ENCODE measurements around the gene CAVIN3. TPM values are rescaled to one million over a fixed set of nuclear protein-coding genes. Genes with fewer than 3 reads are reported as not detected.

Gene CAVIN3
- total and polyA plus RNA-seq, 10 donors: 10.5 to 42.9 (median 33.5) TPM

DNA sequence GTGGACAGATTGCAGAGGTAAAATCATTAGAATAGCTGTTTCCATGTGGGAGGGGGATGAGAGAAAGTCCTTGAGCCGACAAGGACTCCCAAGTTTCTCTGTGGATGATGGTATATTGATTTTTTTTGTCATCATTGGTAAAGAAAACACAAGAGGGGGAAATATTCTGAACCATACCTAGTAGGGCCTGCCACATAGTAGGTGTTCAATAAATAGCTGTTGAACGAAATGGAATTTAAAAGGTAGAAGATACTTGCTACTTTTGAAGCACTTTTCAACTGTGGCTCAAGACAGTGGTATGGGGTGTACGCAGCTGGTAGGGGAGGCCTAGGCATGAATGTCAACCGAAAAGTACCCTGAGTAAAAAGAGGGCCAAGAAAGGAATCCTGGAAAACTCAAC lies 2.1 kb downstream of the CAVIN3 start:
- H3K27me3 ChIP-seq (replicated peaks in 1 of 7): peaks cover 0 to 74% (median 19%) of the 10 kb centered on the region in 7 donors
- TF ChIP-seq POLR2AphosphoS5 (IDR thresholded peaks at IDR 0.05) (no peak), POLR2A (IDR thresholded peaks at IDR 0.05) (no peak)
- TF ChIP-seq, protein P1, sequence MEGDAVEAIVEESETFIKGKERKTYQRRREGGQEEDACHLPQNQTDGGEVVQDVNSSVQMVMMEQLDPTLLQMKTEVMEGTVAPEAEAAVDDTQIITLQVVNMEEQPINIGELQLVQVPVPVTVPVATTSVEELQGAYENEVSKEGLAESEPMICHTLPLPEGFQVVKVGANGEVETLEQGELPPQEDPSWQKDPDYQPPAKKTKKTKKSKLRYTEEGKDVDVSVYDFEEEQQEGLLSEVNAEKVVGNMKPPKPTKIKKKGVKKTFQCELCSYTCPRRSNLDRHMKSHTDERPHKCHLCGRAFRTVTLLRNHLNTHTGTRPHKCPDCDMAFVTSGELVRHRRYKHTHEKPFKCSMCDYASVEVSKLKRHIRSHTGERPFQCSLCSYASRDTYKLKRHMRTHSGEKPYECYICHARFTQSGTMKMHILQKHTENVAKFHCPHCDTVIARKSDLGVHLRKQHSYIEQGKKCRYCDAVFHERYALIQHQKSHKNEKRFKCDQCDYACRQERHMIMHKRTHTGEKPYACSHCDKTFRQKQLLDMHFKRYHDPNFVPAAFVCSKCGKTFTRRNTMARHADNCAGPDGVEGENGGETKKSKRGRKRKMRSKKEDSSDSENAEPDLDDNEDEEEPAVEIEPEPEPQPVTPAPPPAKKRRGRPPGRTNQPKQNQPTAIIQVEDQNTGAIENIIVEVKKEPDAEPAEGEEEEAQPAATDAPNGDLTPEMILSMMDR (IDR thresholded peaks at IDR 0.05 in 8 of 11, conservative IDR thresholded peaks at IDR 0.05 in 3 of 11): no peak
- intact Hi-C loops (cut with DNase I; ENCODE audit: low total_unique reads): loop anchor here (5.0 kb wide), 1 partner anchor 296 kb away; no protein-coding TSS in a partner anchor

GRCh38 chr11:6315811-6316425 lies 4.4 kb downstream of the CAVIN3 start:
- Histone ChIP-seq H3K9me3 (no peaks in the 10 kb centered on the region), H3K27me3 (replicated peaks in 1 of 7) (peaks cover 0 to 68% (median 19%) of the 10 kb centered on the region in 7 donors), H3K4me1 (peaks cover 3 to 39% (median 20%) of the 10 kb centered on the region in 6 donors), H3K27ac (no peak overlapping the region), H3K4me3 (no peak overlapping the region), H3K36me3 (no peaks in the 10 kb centered on the region)
- intact Hi-C loops (cut with DNase I; ENCODE audit: low total_unique reads): loop anchor here (5.0 kb wide), 1 partner anchor 294 kb away; no protein-coding TSS in a partner anchor
- TF ChIP-seq, protein P1 (IDR thresholded peaks at IDR 0.05 in 8 of 11, conservative IDR thresholded peaks at IDR 0.05 in 3 of 11): peak; percentile 41 to 88 (median 70)
- TF ChIP-seq POLR2AphosphoS5 (IDR thresholded peaks at IDR 0.05) (no peak), POLR2A (IDR thresholded peaks at IDR 0.05) (no peak)
- WGBS, 5 donors: 2 to 6% (median 3%) methylated on average over 10 of the region's 10 CpGs
- peak; percentile 79 for DNase-seq

More for the DNA sequence above, 2.1 kb downstream of the CAVIN3 start:
- Histone ChIP-seq H3K9me3 (no peaks in the 10 kb centered on the region), H3K36me3 (no peaks in the 10 kb centered on the region), H3K27ac (peak overlapping the region in 6 of 8 donors; percentile 84 to 95 (median 86)), H3K4me3 (peak overlapping the region in 1 of 8 donors; percentile 50), H3K4me1 (peaks cover 3 to 45% (median 22%) of the 10 kb centered on the region in 6 donors)
- no peak for DNase-seq
- 64 to 86% (median 80%) methylated on average over 4 of the region's 4 CpGs for WGBS, 5 donors

DNA sequence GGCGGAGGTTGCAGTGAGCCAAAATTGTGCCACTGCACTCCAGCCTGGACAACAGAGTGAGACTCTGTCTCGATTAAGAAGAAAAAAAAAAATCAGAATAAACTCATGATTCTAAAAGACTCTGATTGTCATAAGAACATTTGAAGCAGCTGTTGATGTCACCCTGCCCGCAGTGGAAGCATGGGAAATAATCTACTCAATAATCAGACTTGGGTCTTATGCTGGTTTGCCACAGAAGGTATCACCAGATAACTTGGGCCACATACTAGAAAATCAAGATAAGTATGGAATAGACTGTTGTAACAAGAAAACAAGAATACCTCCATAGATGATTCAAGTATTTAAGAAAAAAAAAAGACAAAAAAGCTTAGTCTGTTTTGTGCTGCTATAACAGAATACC lies 8.2 kb downstream of the CAVIN3 start:
- DNase-seq: no peak
- 65 to 94% (median 82%) methylated on average over 3 of the region's 3 CpGs for WGBS, 5 donors
- Histone ChIP-seq H3K36me3 (no peaks in the 10 kb centered on the region), H3K4me1 (peaks cover 0 to 7% (median 3%) of the 10 kb centered on the region in 6 donors), H3K27ac (no peak overlapping the region), H3K4me3 (no peak overlapping the region), H3K9me3 (no peaks in the 10 kb centered on the region), H3K27me3 (replicated peaks in 1 of 7) (peaks cover 0 to 37% (median 0%) of the 10 kb centered on the region in 7 donors)
- intact Hi-C loops (cut with DNase I; ENCODE audit: low total_unique reads): no loop called here
- TF ChIP-seq POLR2AphosphoS5 (IDR thresholded peaks at IDR 0.05) (no peak), POLR2A (IDR thresholded peaks at IDR 0.05) (no peak)
- TF ChIP-seq, protein P1 (IDR thresholded peaks at IDR 0.05 in 8 of 11, conservative IDR thresholded peaks at IDR 0.05 in 3 of 11): no peak

GRCh38 chr11:6307876-6308275 lies 12.4 kb downstream of the CAVIN3 start:
- intact Hi-C loops (cut with DNase I; ENCODE audit: low total_unique reads): no loop called here
- H3K4me3 ChIP-seq: no peak overlapping the region
- no peaks in the 10 kb centered on the region for H3K36me3 ChIP-seq
- WGBS, 5 donors: 74 to 82% (median 77%) methylated on average over 8 of the region's 8 CpGs
- DNase-seq: no peak
- TF ChIP-seq, protein P1 (IDR thresholded peaks at IDR 0.05 in 8 of 11, conservative IDR thresholded peaks at IDR 0.05 in 3 of 11): no peak
- TF ChIP-seq POLR2AphosphoS5 (IDR thresholded peaks at IDR 0.05) (no peak), POLR2A (IDR thresholded peaks at IDR 0.05) (no peak)
- no peak overlapping the region for H3K27ac ChIP-seq
- H3K27me3 ChIP-seq (replicated peaks in 1 of 7): peaks cover 0 to 15% (median 0%) of the 10 kb centered on the region in 7 donors
- H3K9me3 ChIP-seq: no peaks in the 10 kb centered on the region
- no peaks in the 10 kb centered on the region for H3K4me1 ChIP-seq

Measured in spleen (tissue), 11 donors.